Testis (tissue), 2 donors: Measurements from ENCODE around the gene XRN2.

Experiments used
- POLR2A ChIP-seq: fragments of 450-650 bp; IDR thresholded peaks from one replicate; pipeline ENCODE4 v1.6.1; 2017; ENCODE audit warnings: antibody characterized with exemption, mild to moderate bottlenecking, moderate library complexity
- TF ChIP-seq, protein P1 (sequence below), 3 experiments: fragments of 450-650 bp in 2 of 3; fragments of 200-600 bp in 1 of 3; sonication (generic) in 1 of 3; IDR thresholded peaks; one replicate each; pipeline ENCODE4 v1.5.1; 2016 to 2019; ENCODE audit warnings: antibody characterized with exemption in 3 of 3, mild to moderate bottlenecking in 2 of 3, moderate library complexity in 1 of 3

DNA sequence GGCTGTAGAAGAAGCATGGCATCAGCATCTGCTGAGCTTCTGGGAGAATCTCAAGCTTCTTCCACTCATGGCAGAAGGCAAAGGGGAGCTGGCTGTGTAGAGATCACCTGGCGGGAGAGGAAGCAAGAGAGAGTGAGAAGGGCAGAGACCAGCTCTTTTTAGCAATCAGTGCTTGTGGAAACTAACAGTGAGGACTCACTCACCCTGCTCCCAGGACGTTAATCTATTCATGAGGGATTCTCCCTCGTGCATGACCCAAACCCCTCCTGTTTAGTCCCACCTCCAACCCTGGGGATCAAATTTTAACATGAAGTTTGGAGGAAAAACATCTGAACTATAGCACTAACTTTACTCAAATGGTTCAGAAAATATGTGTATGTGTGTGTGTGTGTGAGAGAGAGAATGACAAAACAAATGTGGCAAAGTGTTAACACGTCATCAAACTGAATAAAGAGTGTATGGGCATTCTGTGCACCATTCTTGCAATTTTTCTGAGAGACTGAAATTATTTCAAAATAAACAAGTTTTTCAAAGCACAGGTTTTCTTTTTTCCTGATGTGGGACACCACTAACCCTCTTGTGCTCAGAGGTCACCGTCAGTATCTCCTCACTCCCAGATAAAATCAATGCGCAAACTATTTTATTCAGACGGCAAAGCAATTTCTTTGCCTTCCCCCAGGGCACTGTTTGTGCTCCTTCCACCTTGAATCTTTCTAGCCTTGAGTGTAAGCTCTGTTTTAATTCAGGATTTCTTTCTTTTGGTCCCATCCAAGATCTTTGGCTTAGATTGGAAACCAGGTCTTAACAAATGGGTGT lies 23.2 kb upstream of the XRN2 start:
- TF ChIP-seq POLR2A, result no peak
- TF ChIP-seq, protein P1, sequence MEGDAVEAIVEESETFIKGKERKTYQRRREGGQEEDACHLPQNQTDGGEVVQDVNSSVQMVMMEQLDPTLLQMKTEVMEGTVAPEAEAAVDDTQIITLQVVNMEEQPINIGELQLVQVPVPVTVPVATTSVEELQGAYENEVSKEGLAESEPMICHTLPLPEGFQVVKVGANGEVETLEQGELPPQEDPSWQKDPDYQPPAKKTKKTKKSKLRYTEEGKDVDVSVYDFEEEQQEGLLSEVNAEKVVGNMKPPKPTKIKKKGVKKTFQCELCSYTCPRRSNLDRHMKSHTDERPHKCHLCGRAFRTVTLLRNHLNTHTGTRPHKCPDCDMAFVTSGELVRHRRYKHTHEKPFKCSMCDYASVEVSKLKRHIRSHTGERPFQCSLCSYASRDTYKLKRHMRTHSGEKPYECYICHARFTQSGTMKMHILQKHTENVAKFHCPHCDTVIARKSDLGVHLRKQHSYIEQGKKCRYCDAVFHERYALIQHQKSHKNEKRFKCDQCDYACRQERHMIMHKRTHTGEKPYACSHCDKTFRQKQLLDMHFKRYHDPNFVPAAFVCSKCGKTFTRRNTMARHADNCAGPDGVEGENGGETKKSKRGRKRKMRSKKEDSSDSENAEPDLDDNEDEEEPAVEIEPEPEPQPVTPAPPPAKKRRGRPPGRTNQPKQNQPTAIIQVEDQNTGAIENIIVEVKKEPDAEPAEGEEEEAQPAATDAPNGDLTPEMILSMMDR (IDR thresholded peaks at IDR 0.05), result no peak
